ENCODE measurements around the gene SDHA. TPM values are rescaled to one million over a fixed set of nuclear protein-coding genes. Genes with fewer than 3 reads are reported as not detected.

The SDHA gene
- polyA plus RNA-seq, 3 donors, result 55.0 to 98.0 (median 91.5) TPM

GRCh38 chr5:179401-179800 lies 38.7 kb upstream of the SDHA start:
- Histone ChIP-seq H4K20me1 (ENCODE audit: insufficient read depth, low read length) (no peaks in the 10 kb centered on the region), H3K27ac (ENCODE audit: low read depth in 1 of 2, low read length in 2 of 2) (no peak overlapping the region), H3K4me3 (replicated peaks in 1 of 3; ENCODE audit: low read depth in 2 of 3, low read length in 3 of 3) (no peak overlapping the region), H3K4me2 (replicated peaks; ENCODE audit: extremely low read depth, low read length, poor library complexity, severe bottlenecking) (no peak overlapping the region), H3K79me2 (ENCODE audit: insufficient read depth, low read length) (no peaks in the 10 kb centered on the region), H3K4me1 (ENCODE audit: control insufficient read depth in 1 of 2, insufficient read depth in 2 of 2, low read length in 2 of 2) (no peaks in the 10 kb centered on the region), H3K36me3 (replicated peaks in 1 of 2; ENCODE audit: control insufficient read depth in 1 of 2, insufficient read depth in 2 of 2, low read length in 2 of 2) (no peaks in the 10 kb centered on the region), H2AFZ (ENCODE audit: insufficient read depth, low read depth, low read length, poor library complexity, severe bottlenecking) (no peak overlapping the region), H3K9ac (ENCODE audit: insufficient read depth, low read length, poor library complexity, severe bottlenecking) (no peak overlapping the region), H3K9me3 (replicated peaks in 1 of 2; ENCODE audit: control insufficient read depth in 1 of 2, insufficient read depth in 1 of 2, low read length in 2 of 2) (no peaks in the 10 kb centered on the region), H3K27me3 (ENCODE audit: control insufficient read depth in 2 of 2, insufficient read depth in 2 of 2, low read length in 2 of 2) (no peaks in the 10 kb centered on the region)
- no peaks in the 10 kb centered on the region for H3K36me3 Mint-ChIP-seq
- no peak overlapping the region for H3K4me3 Mint-ChIP-seq
- no peaks in the 10 kb centered on the region for H3K9me3 Mint-ChIP-seq
- H3K4me1 Mint-ChIP-seq, result no peaks in the 10 kb centered on the region
- WGBS (ENCODE audit: insufficient coverage), result 88% methylated on average over 7 of the region's 9 CpGs
- no peak overlapping the region for H3K27ac Mint-ChIP-seq
- H3K27me3 Mint-ChIP-seq (ENCODE audit: low read depth in 3 of 3), result peaks cover 2 to 10% (median 6%) of the 10 kb centered on the region in 3 donors
- DNase-seq, result no peak
- TF ChIP-seq CTCF (IDR thresholded peaks at IDR 0.05), result no peak
- intact Hi-C loops (cut with micrococcal nuclease), result no loop called here

- no peak for DNase-seq
- Mint-ChIP-seq H3K9me3 (no peaks in the 10 kb centered on the region), H3K36me3 (no peaks in the 10 kb centered on the region), H3K27me3 (ENCODE audit: low read depth in 3 of 3) (peaks cover 0 to 8% (median 2%) of the 10 kb centered on the region in 3 donors), H3K4me1 (no peaks in the 10 kb centered on the region), H3K27ac (no peak overlapping the region), H3K4me3 (no peak overlapping the region)
- intact Hi-C loops (cut with micrococcal nuclease), result no loop called here
- H3K4me2 ChIP-seq (replicated peaks; ENCODE audit: extremely low read depth, low read length, poor library complexity, severe bottlenecking), result no peak overlapping the region
- WGBS (ENCODE audit: insufficient coverage), result 84% methylated on average over 12 of the region's 13 CpGs
- H2AFZ ChIP-seq (ENCODE audit: insufficient read depth, low read depth, low read length, poor library complexity, severe bottlenecking), result no peak overlapping the region
- TF ChIP-seq CTCF (IDR thresholded peaks at IDR 0.05), result no peak
- no peaks in the 10 kb centered on the region for H3K36me3 ChIP-seq (replicated peaks in 1 of 2; ENCODE audit: control insufficient read depth in 1 of 2, insufficient read depth in 2 of 2, low read length in 2 of 2)
- H3K4me3 ChIP-seq (replicated peaks in 1 of 3; ENCODE audit: low read depth in 2 of 3, low read length in 3 of 3), result no peak overlapping the region
- H3K27me3 ChIP-seq (ENCODE audit: control insufficient read depth in 2 of 2, insufficient read depth in 2 of 2, low read length in 2 of 2), result no peaks in the 10 kb centered on the region
- H4K20me1 ChIP-seq (ENCODE audit: insufficient read depth, low read length), result no peaks in the 10 kb centered on the region
- no peaks in the 10 kb centered on the region for H3K79me2 ChIP-seq (ENCODE audit: insufficient read depth, low read length)
- H3K4me1 ChIP-seq (ENCODE audit: control insufficient read depth in 1 of 2, insufficient read depth in 2 of 2, low read length in 2 of 2), result no peaks in the 10 kb centered on the region
- H3K9me3 ChIP-seq (replicated peaks in 1 of 2; ENCODE audit: control insufficient read depth in 1 of 2, insufficient read depth in 1 of 2, low read length in 2 of 2), result no peaks in the 10 kb centered on the region
- H3K27ac ChIP-seq (ENCODE audit: low read depth in 1 of 2, low read length in 2 of 2), result no peak overlapping the region
- H3K9ac ChIP-seq (ENCODE audit: insufficient read depth, low read length, poor library complexity, severe bottlenecking), result no peak overlapping the region
These were observed 37.7 kb upstream of the SDHA start for GRCh38 chr5:180286-180918.

Data from CD14-positive monocyte (primary cell).